NB4 (cell line): ENCODE data around the gene SSR2.

Source experiments
- DNase-seq: peaks from one replicate; pipeline ENCODE4 v3.0.0; 2010; ENCODE audit warnings: low read depth
- H3K4me3 ChIP-seq: one replicate; pipeline ENCODE4 v1.5.1; 2011; ENCODE audit warnings: mild to moderate bottlenecking, low read depth, low read length, moderate library complexity
- MYC ChIP-seq: IDR thresholded peaks from 2 replicates; pipeline ENCODE4 v1.6.1; 2011; ENCODE audit warnings: low read depth, low read length
- POLR2A ChIP-seq: IDR thresholded peaks from 2 replicates; pipeline ENCODE4 v1.6.1; 2011; ENCODE audit warnings: mild to moderate bottlenecking; ENCODE audit not compliant: insufficient read length; ENCODE audit errors: extremely low read depth
- TF ChIP-seq, protein P1 (sequence below): IDR thresholded peaks from one replicate; pipeline ENCODE4 v1.5.1; 2012; ENCODE audit warnings: low read depth, low read length
- TF ChIP-seq, protein P2 (sequence below): IDR thresholded peaks from 2 replicates; pipeline ENCODE4 v1.6.1; 2011; ENCODE audit warnings: low read depth, low read length

SSR2 gene

DNA sequence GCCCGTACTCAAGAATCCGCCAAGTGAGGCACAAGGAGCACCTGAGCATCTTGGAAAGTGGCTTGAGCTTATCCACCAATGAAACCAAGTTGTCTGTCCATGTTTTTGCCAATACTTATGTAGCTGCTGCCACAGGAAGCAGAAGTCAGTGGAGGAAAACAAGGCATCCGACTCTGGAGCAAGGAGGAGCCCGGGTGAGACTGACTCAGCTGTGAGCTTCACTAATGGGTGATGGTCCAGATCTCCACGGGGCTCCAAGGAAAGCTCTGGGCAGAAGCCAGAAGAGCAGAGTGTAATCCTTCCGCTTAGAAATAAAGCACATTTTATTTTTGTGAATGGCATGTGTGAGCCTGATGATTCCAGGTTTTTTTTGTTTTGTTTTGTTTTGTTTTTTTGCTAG, 12.3 kb upstream of the SSR2 start:
- no peak for DNase-seq
- TF ChIP-seq POLR2A (no peak), MYC (no peak)
- TF ChIP-seq, protein P1, sequence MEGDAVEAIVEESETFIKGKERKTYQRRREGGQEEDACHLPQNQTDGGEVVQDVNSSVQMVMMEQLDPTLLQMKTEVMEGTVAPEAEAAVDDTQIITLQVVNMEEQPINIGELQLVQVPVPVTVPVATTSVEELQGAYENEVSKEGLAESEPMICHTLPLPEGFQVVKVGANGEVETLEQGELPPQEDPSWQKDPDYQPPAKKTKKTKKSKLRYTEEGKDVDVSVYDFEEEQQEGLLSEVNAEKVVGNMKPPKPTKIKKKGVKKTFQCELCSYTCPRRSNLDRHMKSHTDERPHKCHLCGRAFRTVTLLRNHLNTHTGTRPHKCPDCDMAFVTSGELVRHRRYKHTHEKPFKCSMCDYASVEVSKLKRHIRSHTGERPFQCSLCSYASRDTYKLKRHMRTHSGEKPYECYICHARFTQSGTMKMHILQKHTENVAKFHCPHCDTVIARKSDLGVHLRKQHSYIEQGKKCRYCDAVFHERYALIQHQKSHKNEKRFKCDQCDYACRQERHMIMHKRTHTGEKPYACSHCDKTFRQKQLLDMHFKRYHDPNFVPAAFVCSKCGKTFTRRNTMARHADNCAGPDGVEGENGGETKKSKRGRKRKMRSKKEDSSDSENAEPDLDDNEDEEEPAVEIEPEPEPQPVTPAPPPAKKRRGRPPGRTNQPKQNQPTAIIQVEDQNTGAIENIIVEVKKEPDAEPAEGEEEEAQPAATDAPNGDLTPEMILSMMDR = no peak
- TF ChIP-seq, protein P2, sequence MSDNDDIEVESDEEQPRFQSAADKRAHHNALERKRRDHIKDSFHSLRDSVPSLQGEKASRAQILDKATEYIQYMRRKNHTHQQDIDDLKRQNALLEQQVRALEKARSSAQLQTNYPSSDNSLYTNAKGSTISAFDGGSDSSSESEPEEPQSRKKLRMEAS = no peak
- no peak overlapping the region for H3K4me3 ChIP-seq

DNA sequence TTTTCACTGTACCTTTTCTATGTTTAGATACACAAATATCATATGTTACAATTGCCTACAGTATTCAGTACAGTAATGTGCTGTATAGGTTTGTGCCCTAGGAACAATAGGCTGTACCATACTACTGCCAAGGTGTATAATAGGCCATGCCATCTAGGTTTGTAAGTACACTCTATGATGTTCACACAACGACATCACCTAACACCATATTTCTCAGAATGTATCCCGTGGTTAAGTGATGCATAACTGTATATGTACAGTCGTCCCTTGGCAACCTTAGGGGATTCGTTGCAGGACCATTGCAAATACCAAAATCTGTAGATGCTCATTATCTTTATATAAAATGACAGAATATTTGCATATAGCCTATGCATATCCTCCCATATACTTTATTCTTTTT, 5.8 kb upstream of the SSR2 start:
- TF ChIP-seq, protein P1 = no peak
- TF ChIP-seq MYC = no peak
- TF ChIP-seq POLR2A = no peak
- TF ChIP-seq, protein P2 = no peak
- DNase-seq = no peak
- H3K4me3 ChIP-seq = no peak overlapping the region

DNA sequence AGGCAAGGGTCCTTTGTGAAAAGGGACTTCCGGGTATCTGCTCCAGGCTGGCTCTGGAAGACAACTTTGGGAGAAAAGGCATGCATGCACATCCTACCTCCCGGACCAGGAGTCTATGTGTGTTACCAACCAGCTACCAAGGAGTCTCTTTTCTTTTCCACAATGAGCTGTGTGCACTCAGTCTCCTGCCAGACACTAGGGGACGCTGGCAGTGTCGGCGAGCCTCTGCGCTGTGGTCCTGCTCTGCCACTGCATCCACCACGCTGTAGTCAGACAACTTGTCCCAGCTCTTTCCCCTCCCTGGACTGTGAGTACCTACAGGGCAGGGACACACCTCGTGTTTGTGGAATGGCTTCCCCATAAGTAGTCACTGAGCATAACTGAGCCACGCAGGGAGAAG, 5.1 kb upstream of the SSR2 start:
- peak; percentile 36 for DNase-seq

DNA sequence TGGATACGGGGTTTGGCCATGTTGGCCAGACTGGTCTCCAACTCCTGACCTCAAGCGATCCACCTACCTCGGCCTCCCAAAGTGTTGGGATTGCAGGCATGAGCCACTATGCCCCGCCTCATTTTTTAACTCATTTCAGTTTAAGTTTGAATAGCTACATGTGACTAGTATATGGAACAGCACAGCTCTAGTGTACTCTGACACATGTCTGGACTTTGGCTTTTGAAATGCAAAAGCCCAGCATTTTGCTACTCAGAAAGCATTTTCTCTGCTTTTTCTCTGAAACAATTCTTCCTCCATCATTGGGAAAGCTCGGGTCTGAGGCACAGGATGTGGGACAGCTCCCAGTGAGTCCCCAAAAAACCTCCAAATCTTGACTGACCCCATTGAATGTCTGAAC, 4.0 kb upstream of the SSR2 start:
- TF ChIP-seq, protein P2 = no peak
- TF ChIP-seq MYC (no peak), POLR2A (no peak)
- TF ChIP-seq, protein P1 = no peak
- no peak for DNase-seq
- no peak overlapping the region for H3K4me3 ChIP-seq

More for the DNA sequence above, 5.1 kb upstream of the SSR2 start:
- TF ChIP-seq MYC (no peak), POLR2A (no peak)
- TF ChIP-seq, protein P1 = peak; percentile 37
- no peak overlapping the region for H3K4me3 ChIP-seq

DNA sequence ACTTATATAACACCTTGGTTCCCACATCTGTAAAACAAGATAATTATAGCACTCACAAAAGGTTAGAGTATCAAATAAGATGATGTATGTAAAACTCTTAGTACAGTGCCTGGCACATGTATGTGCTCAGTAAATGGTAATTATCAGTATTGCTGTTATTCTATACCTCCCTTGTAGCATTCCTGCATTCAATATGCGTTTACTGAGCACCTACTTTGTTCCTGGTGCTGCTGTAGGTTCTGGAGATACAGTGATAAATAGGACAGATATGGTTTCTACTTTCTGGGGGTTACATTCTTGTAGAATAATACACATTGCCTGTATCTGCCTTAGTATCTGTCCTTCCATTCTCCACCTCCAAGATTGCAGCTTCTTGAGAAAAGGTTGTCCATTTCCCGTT, 1.2 kb upstream of the SSR2 start:
- DNase-seq = no peak
- no peak overlapping the region for H3K4me3 ChIP-seq
- TF ChIP-seq POLR2A = no peak
- TF ChIP-seq, protein P1 = no peak
- TF ChIP-seq MYC = no peak
- TF ChIP-seq, protein P2 = no peak

DNA sequence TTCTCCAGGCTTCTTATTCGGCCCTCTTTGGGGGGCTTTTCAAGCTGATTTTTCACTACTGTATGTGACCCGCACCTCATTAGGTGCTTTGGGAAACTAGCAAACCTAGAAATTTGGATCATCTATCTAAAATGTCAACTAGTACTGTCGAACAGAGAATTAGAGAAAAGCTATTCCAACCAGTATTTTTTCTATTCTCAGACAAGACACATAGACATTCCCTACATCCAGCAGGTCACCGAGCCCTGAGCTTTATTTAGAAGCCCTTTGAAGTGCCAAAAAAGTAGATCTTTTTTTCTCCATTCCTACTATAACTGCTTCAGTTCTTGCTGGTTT, 310 bp upstream of the SSR2 start:
- TF ChIP-seq, protein P2 = no peak
- TF ChIP-seq POLR2A (no peak), MYC (no peak)
- TF ChIP-seq, protein P1 = no peak
- DNase-seq = no peak
- H3K4me3 ChIP-seq = peak overlapping the region; percentile 75
